ENCODE measurements around the gene SULT2B1.
"Not testable (repeated sequence)": the region's sequence is repeated elsewhere in the genome, so short reads cannot be mapped to it uniquely, and the experiment has no call there.

Gene SULT2B1

DNA sequence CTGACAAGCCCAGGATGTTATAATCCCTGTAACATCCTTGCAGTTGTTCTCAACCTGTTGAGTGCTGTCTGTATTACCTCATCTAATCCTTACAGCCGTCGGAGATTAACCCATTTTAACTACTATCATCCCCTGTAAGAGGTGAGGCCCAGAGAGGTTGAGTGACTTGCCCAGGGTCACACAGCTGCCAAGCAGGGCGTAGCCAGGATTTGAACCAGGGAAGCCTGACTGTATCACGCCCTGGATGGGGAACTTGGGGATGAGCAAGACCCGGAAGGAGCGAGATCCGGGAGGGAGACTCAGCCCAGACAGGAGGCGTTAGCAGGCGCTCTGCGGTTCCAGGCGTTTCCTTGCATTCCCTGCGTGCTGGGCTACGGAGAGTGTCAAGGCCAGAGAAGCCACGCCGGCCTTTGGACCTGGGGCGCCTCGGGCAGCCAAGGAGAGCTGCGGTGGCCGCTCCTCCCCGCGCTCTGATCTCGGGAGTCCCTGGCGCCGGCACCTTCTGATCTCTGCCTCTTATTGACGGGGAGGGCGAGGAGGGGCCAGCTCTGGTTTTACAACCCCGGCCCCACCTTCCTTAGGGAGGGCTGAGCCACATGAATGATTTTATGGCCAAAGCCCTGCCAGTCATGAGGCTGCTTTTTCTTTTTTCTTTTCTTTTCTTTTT, 6.2 kb downstream of the SULT2B1 start:
- no peak for DNase-seq (ENCODE audit: low read depth in 2 of 2)

DNA sequence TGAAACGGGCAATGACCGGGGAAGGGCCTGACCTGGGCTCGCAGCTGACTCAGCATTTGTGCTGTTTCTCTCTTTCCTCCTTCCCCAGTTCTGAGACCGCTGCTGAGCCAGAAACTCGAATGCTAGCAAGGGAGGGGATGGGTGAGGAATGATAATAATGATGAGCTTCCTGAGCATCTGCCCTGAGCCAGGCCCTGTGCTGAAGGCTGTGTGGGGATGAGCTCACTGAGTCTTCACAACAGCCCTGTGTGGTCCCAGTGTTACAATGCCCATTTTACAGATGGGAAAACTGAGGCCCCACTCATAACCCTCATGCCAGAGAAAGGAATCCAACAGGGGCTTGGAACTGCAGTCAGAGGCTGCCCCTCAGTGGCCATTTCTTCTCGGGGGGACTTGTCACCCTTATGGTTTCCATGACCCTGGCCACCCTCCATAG, 8.1 kb downstream of the SULT2B1 start:
- DNase-seq (ENCODE audit: low read depth in 2 of 2): no peak

DNA sequence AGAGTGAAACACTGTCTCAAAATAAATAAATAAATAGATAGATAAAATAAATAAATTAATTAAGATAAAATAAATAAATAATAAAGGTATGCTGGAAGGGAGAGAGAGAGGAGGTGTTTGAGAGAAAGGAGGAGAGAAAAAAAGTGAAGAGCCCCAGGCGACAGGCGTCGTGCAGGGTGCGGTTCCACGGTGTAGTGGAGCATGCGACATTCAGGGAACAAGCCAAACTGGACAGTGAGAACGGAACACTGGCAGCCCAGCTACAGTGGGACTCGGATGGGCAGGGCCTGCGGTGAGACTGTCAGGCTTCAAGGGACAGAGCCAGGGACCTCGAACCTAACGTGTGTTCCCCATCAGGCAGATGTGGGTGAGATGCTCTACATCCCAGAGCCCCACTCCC, 9.4 kb downstream of the SULT2B1 start:
- no peak for DNase-seq (ENCODE audit: low read depth in 2 of 2)

DNA sequence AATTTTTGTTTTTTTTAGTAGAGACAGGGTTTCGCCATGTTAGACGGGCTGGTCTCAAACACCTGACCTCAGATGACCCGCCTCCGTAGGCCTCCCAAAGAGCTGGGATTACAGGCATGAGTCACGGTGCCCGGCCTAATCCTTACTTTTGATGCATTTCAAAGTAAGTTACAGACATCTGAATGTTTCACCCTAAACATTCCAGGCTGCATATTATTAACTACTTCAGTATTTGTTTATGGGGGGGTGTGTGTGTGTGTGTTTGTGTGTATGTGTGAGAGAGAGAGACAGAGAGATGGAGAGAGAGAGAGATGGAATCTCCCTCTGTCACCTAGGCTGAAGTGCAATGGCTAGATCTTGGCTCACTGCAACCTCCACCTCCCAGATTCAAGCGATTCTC, 13.1 kb downstream of the SULT2B1 start:
- no peak for DNase-seq (ENCODE audit: low read depth in 2 of 2)

DNA sequence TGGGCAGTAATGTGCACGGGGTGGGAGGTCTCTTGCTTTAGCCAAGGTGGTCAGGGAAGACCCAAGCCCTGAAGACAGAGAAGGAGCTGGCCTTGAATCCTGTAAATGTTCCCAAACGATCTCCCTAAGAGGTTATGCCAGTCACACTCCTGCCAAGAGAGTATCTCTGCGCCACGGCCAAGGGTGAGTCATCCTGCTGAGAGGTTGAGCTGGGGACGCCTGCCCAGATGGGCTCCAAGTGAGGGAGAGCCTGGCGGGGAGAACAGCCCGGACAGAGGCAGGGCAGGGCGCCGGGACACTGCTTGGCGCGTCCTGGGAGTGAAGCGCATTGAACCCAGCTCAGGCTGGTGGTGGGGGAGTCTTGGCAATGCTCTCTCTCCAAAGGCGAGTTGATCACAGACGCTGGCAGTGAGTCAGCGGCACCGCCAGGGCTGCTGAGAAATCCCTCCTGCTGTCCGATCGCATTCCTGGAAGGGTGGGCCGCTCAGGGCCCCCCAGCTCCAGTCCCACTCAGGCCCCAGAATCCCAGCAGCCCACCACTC, 16.4 kb downstream of the SULT2B1 start:
- no peak for DNase-seq (ENCODE audit: low read depth in 2 of 2)

DNA sequence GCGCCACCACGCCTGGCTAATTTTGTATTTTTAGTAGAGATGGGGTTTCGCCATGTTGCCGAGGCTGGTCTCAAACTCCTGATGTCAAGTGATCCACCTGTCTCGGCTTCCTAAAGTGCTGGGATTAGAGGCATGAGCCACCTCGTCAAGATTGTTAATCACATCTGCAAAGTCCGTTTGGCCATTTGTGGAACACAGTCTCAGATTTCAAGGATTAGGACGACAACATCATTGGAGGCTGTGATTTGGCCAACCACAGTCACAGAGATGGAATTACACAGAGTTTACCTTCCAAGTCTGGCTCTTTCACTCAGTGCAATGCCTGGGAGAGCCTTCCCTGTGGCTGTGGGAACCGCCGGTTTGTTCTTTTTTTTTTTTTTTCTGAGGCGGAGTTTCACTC, 17.8 kb downstream of the SULT2B1 start:
- DNase-seq (ENCODE audit: low read depth in 2 of 2): no peak

DNA sequence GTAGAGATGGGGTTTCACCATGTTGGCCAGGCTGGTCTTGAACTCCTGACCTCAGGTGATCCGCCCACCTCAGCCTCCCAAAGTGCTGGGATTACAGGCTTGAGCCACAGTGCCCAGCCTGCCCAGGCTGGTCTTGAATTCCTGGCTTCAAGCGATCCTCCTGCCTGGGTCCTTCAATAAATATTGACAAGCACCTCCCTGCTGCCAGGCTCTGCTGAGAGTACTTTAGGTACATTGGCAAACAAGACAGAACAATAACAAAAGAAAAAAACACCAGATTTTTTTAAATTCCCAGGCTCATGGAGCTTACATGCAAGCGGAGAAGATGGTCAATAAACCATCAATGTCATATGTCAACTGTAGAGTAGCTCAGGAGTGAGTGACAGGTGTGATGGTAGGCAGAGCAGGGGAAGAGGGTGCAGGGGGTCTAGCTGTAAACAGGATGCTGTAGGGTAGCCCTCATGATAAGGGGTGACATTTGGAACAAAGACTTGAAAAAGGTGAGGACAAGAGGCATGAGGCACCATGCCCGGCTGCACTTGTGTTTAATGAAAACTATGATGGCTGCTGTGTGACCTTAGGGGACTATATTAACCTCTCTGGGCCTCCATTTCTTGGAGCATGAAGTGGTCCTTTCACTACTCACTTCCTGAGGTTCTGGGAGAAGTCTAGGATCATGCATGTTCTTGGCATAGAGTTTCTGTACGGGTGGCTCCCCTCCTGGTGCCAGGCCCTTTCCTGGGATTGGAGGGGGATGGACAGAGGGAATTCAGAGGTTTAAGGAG, 19.6 kb downstream of the SULT2B1 start:
- DNase-seq (ENCODE audit: low read depth in 2 of 2): no peak

DNA sequence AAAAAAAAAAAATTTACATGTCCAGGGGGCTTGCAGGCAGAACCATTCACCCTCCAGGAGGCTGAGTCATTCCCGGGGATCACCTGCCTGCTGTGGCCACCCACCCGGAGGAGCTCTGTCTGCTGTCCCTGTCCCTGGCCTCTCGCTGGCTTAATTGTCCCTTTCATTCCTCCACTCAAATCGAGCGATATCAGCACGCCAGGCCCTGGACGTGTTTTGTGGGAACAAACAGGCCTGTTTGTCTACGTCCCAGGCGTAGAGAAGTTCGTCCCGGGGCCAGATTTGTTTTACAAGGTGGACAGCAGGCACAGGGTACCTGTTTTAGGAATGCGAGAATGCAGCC, 21.2 kb downstream of the SULT2B1 start:
- DNase-seq (ENCODE audit: low read depth in 2 of 2): no peak

DNA sequence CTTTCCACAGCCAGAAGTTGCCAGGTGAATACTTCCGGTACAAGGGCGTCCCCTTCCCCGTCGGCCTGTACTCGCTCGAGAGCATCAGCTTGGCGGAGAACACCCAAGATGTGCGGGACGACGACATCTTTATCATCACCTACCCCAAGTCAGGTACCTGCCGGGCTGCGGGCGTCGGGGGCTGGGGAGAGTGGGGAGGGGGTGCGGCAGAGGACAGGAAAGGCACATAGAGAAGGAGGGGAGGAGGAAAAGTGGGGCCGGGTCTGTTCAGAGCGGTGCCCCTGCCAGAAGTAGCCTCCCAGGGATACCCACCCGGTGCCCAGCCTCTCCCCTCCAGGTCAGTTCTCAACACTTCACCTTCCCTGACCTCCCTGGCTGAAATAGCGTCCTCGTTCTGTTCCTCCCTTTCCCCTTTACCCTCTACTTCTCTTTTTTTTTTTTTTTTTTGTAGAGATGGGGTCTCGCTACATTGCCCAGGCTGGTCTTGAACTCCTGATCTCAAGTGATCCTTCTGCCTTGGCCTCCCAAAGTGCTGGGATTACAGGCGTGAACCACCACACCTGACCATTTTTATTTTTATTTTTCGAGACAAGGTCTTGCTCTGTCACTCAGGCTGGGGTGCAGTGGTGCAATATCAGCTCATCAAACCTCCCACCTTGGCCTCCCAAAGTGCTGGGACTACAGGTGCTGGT, 24.1 kb downstream of the SULT2B1 start:
- DNase-seq (ENCODE audit: low read depth in 2 of 2): no peak

DNA sequence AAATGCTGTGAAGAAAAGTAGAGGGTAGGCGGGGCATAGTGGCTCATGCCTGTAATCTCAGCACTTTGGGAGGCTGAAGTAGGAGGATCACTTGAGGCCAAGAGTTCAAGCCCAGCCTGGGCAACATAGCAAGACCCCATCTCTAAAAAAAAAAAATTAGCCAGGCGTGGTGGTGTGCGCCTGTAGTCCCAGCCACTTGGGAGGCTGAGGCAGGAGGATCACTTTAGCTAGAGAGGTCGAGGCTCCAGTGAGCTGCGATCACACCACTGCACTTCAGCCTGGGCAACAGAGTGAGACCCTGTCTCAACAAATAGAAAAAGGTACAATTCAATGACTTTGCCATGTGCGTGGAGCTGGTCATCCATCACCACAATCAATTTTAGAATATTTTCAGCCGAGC, 25.9 kb downstream of the SULT2B1 start:
- DNase-seq (ENCODE audit: low read depth in 2 of 2): not testable (repeated sequence)

DNA sequence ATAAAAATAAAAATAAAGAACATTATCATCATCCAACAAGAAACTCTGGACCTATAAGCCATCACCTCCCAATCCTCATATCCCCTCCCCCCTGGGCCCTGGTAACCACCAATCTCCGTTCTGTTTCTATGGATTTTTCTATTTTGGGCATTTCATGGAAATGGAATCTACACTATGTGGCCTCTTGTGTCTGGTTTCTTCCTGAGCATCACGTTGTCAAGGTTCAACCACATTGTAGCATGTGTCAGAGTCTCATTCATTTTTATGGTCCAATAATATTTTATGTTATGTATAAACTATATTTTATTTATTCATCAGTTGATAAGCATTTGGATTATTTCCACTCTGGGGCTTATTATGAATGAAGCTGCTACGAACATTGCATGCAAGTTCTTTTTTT, 26.9 kb downstream of the SULT2B1 start:
- DNase-seq (ENCODE audit: low read depth in 2 of 2): no peak

DNA sequence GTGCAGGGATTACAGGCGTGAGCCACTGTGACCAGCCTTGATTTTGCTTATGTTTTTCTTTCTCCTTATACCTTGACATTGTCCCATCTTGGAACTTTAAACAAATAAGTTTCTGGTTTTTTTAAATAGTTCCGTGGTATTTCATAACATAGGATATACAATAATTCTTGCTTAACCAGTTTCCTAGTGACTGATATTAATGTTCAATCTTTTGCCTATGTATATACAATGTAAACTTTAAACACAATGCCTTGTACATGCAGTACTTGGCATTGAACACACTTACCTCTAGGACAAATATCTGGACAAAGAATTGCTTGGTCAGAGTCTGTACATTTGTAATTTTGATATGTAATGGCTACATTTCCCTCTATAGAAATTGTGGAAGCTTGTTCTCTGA, 30.2 kb downstream of the SULT2B1 start:
- DNase-seq (ENCODE audit: low read depth in 2 of 2): no peak

DNA sequence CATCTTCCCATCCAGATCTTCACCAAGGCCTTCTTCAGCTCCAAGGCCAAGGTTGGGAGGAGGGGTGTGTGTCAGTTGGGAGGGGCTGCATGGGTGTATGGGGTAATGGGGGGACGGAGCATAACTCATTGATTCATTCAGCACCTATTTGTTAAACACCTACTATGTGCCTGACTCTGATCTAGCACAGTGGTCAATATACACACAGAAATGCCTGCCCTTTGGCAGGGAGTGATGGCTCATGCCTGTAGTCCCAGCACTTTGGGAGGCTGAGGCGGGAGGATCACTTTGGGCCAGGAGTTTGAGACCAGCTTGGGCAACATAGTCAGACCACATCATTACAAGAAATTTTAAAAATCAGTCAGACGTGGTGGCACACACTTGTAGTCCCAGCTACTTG, 35.4 kb downstream of the SULT2B1 start:
- no peak for DNase-seq (ENCODE audit: low read depth in 2 of 2)

DNA sequence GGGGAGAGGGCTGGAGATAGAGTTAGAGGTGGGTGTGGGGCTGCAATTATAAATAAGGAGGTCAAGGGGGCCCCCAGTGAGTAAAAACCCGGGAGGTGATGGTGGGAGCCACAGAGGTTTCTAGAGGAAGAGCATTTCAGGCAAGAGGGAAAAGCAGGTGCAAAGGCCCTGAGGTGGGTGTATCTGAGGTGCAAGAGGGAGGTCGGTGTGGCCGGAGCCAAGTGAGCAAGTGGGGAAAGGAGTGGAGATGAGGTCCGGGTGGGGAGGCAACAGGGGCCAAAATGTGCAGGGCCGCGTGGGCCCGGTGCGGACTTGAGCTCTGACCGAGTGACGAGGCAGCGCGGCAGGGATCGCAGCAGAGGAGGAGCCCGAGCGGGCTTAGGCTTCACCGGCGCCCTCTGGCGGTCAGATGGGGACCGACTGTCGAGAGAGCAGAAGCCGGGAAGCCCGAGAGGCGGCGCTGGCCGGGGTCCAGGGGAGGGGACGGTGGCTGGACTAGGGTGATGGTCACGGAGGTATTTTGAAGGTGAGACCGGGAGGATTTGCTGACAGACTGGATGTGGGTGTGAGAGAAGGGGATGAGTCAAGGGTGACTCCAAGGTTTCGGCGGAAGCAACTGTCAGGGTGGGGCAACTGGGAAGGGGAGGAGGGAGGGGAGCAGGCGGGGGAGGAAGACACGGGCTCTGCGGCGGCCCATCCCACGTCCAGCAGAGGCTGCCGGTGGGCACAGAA, 36.9 kb downstream of the SULT2B1 start:
- peak; percentile 66 to 77 for DNase-seq (ENCODE audit: low read depth in 2 of 2)

DNA sequence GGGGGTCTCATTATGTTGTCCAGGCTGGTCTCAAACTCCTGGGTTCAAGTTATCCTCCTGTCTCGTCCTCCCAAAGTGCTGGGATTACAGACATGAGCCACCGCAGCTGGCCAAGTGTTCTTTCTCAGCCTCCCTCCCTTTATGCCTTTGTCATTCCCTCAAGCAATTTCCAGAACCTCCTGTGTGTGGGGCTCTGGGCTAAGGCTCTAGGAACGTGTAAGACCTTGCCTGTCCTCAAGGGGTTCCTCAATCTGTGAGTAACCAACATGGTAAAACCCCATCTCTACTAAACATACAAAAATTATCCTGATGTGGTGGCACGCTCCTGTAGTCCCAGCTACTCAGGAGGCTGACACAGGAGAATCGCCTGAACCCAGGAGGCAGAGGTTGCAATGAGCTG, 39.0 kb downstream of the SULT2B1 start:
- DNase-seq (ENCODE audit: low read depth in 2 of 2): no peak

DNA sequence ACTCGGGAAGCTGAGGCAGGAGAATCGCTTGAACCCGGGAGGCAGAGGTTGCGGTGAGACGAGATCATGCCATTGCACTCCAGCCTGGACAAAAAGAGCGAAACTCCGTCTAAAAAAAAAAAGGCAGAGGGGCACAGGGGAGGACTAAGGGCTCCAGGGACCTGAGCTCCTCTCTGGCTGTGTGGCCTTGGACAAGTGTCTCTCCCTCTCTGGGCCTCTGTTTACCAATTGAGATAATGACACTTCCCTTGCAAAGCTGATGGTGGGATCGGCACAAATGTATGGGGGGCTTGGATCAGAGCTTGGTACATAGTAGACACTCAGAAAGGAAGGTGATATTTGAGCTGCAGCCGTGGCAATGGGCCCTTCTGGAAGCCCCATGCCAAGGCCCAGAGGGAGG, 43.2 kb downstream of the SULT2B1 start:
- DNase-seq (ENCODE audit: low read depth in 2 of 2): no peak

DNA sequence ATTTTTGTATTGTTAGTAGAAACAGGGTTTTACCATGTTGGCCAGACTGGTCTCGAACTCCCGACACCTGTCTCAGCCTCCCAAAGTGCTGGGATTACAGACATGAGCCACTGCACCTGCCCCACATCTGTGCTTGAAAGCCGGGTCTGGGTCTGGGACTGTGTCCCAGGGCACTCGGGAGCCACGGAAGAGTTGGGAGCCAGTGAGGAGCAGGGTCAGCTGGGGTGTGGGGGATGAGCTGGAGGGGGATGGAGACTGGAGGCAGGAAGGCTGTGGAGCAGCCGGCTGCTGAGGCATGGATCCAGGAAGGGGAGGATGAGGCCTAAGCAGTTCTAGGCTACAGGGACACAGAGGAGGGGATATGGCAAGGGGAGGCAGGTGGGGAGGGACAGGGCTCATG, 43.9 kb downstream of the SULT2B1 start:
- DNase-seq (ENCODE audit: low read depth in 2 of 2): no peak

DNA sequence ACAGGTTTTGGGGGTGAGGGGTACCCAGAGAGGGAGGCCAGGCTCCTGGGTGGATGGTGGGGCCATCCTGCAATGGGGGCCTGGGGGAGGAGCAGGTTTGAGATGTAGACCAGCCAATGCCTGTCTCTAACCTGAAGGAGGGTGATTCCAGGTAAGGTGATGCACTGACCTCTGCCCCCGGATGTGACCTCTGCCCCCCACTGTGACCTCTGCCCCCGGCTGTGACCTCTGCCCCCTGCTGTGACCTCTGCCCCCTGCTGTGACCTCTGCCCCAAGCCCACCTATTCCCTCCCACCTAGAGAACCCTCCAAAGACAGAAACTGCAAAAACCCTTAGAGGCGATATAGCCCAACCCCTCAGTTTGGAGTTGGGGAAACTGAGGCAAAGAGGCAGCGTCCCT, 44.3 kb downstream of the SULT2B1 start:
- DNase-seq (ENCODE audit: low read depth in 2 of 2): no peak

DNA sequence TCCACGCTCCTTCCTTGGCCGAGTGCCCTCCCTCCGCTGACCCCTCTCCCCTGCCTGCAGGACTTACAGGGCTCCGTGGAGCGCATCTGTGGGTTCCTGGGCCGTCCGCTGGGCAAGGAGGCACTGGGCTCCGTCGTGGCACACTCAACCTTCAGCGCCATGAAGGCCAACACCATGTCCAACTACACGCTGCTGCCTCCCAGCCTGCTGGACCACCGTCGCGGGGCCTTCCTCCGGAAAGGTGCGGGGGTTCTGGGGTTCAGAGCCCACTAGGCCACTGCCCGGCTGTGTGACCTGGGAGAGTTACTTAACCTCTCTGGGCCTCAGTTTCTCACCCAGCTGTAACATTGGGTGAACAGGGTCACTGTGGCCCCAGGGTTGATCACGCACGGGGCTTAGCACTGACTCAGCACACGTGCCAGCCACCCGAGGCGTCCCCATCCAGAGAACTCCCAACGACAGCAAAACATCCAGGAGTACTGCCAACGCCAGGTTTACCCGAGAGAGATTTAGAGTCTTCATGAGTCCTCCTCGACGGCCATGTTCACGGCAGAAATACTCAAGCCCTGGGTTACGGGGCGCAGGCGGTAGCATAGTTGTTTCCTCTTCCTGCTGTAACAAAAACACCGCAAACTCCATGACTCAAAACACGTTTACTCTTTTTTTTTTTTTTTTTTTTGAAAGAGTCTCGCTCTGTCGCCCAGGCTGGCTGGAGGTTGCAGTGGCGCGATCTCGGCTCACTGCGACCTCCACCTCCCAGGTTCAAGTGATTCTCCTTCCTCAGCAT, 44.9 kb downstream of the SULT2B1 start:
- DNase-seq (ENCODE audit: low read depth in 2 of 2): no peak

DNA sequence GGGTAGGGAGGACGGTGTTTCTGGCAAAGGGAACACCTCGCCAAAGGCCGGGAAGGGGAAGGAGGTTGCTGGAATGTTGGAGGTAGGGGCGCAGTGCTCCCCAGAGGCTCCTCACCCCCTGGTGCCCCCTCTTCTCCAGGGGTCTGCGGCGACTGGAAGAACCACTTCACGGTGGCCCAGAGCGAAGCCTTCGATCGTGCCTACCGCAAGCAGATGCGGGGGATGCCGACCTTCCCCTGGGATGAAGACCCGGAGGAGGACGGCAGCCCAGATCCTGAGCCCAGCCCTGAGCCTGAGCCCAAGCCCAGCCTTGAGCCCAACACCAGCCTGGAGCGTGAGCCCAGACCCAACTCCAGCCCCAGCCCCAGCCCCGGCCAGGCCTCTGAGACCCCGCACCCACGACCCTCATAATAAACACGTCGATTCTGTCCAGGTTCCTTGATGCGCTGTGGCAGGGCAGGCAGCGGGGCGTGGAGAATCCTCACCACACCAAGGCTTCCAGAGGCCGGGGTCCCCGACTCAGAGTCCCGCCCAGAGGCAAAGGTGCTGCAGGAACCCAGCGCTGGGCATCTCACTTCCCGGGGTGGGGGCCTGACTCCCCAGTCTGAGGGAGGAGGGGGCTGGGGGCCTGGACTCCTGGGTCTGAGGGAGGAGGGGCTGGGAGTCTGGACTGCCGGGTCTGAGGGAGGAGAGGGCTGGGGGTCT, 47.2 kb downstream of the SULT2B1 start:
- DNase-seq (ENCODE audit: low read depth in 2 of 2): no peak
